ENCODE measurements around the gene ING3.

Gene ING3

GRCh38 chr7:121016966-121017365 lies 66.4 kb downstream of the ING3 start:
- no peak for TF ChIP-seq TAF1 (IDR thresholded peaks at IDR 0.05; ENCODE audit: borderline replicate concordance, insufficient read depth, low read length)
- TF ChIP-seq FOXP2 (optimal IDR thresholded peaks at IDR 0.05; ENCODE audit: borderline replicate concordance, extremely low read depth, extremely low read length, insufficient read depth): no peak
- TF ChIP-seq REST (IDR thresholded peaks at IDR 0.05; ENCODE audit: insufficient read depth in 1 of 2, low read depth in 2 of 2, low read length in 2 of 2): no peak
- TF ChIP-seq POLR2AphosphoS5 (IDR thresholded peaks at IDR 0.05; ENCODE audit: low read depth, low read length): no peak
- no peak for TF ChIP-seq SIN3A (IDR thresholded peaks at IDR 0.05; ENCODE audit: borderline replicate concordance, insufficient read depth, low read length)

GRCh38 chr7:121017586-121017985 lies 67.0 kb downstream of the ING3 start:
- TF ChIP-seq REST (IDR thresholded peaks at IDR 0.05; ENCODE audit: insufficient read depth in 1 of 2, low read depth in 2 of 2, low read length in 2 of 2) (no peak), FOXP2 (optimal IDR thresholded peaks at IDR 0.05; ENCODE audit: borderline replicate concordance, extremely low read depth, extremely low read length, insufficient read depth) (no peak), POLR2AphosphoS5 (IDR thresholded peaks at IDR 0.05; ENCODE audit: low read depth, low read length) (no peak), TAF1 (IDR thresholded peaks at IDR 0.05; ENCODE audit: borderline replicate concordance, insufficient read depth, low read length) (no peak), SIN3A (IDR thresholded peaks at IDR 0.05; ENCODE audit: borderline replicate concordance, insufficient read depth, low read length) (no peak)

- TF ChIP-seq FOXP2 (optimal IDR thresholded peaks at IDR 0.05; ENCODE audit: borderline replicate concordance, extremely low read depth, extremely low read length, insufficient read depth) (no peak), SIN3A (IDR thresholded peaks at IDR 0.05; ENCODE audit: borderline replicate concordance, insufficient read depth, low read length) (no peak), TAF1 (IDR thresholded peaks at IDR 0.05; ENCODE audit: borderline replicate concordance, insufficient read depth, low read length) (no peak), POLR2AphosphoS5 (IDR thresholded peaks at IDR 0.05; ENCODE audit: low read depth, low read length) (no peak), REST (IDR thresholded peaks at IDR 0.05; ENCODE audit: insufficient read depth in 1 of 2, low read depth in 2 of 2, low read length in 2 of 2) (no peak)
Measured at GRCh38 chr7:121019018-121019417, 68.4 kb downstream of the ING3 start.

GRCh38 chr7:121020249-121020988 lies 69.8 kb downstream of the ING3 start:
- no peak for TF ChIP-seq REST (IDR thresholded peaks at IDR 0.05; ENCODE audit: insufficient read depth in 1 of 2, low read depth in 2 of 2, low read length in 2 of 2)
- TF ChIP-seq SIN3A (IDR thresholded peaks at IDR 0.05; ENCODE audit: borderline replicate concordance, insufficient read depth, low read length): no peak
- TF ChIP-seq FOXP2 (optimal IDR thresholded peaks at IDR 0.05; ENCODE audit: borderline replicate concordance, extremely low read depth, extremely low read length, insufficient read depth): no peak
- no peak for TF ChIP-seq POLR2AphosphoS5 (IDR thresholded peaks at IDR 0.05; ENCODE audit: low read depth, low read length)
- no peak for TF ChIP-seq TAF1 (IDR thresholded peaks at IDR 0.05; ENCODE audit: borderline replicate concordance, insufficient read depth, low read length)

All from PFSK-1 (cell line).